Fibroblast of skin of left quadriceps (primary cell): ENCODE results near the gene POMGNT1.
"Not testable (repeated sequence)": the region's sequence is repeated elsewhere in the genome, so short reads cannot be mapped to it uniquely, and the experiment has no call there.

Source experiments
- DNase-seq, 2 experiments: peaks; one replicate each; pipeline ENCODE4 v3.0.0-alpha.2; 2013; ENCODE audit warnings: low read depth in 2 of 2

Gene POMGNT1

DNA sequence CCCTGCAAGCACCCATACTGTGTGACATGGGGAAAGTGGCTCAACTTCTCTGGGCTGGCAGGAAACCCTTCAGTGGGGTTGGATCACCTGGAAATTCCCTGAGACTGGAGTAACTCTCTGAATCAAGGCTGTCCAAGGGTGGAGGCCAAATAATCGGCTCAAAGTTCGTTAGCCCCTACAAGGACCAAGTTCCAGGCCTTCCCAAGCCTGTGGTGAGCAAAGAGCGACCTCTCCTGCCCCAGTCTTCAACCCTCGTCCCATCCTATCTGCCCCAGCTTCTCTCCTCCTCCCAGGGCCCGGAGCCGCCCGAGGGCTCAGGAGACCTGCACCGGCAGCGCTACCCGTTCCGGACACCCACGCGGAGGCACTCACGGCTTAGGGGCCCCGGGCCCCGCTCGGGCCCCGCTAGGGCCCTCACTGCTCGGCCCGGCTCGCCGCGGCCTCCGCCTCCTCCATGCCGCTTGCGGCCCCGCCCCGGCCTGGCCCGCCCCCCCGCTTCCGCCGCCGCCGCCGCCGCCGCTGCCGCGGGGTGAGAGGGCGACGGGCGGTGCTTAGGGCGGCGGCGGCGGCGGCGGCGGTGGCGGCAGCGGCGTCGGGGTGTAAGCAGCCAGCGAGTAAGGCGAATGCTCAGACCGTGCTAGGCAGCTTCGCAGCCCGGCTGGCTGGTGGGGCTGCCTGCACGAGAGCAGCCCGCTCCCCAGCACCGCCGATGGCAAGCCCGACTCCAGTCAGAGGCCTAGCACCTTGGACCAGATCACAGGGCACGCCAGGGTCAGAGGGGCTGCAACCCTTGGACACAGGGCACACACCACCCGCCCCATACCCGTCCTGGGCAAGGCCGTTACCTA is at the start of gene POMGNT1:
Gene POMGNT1 (minus strand): TSS at position 471 of the 848 bp plus-strand sequence. CDS start 613 bp downstream, outside the sequence.
- DNase-seq = peak; percentile 23 to 36

DNA sequence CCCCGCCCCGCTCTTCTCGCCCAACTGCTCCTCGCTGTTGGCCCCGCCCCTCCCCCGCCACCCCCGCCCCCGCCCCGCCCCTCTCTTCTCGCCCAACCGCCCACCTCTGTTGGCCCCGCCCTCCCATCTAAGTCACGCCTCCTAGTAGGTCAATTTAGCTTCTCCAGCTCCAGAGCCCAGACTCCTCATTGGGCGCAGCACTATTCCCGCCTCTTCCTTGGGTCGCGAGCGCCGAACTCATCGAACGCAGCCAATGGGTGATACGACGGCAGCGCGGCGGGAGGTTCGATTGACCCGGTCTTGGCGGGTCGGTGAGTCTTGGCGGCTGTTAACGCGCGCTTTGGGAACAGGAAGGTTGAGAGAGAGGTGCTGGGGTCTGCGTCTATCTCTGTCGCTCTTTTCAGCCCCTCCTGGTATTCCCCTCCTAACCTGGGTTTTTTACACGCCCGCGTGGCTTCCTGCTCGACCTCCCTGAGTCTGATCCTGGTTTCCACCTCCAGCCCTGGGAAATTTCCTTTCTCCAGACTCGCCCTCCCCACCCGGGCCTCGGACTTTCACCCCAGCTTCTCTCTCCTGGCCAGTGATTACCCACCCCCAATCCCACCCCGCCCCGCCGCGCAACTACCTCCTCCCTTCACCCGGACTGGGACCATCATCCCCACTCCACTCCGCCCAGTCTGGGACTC is 49.3 kb upstream of the POMGNT1 start, which contains the start of gene RAD54L:
Gene RAD54L (plus strand): TSS at position 328 of the 686 bp plus-strand sequence. CDS start 643 bp downstream, outside the sequence.
- DNase-seq = peak; percentile 98

- peak; percentile 23 to 39 for DNase-seq
These were observed 48.6 kb upstream of the POMGNT1 start for GRCh38 chr1:46246548-46247435.

- DNase-seq = not testable (repeated sequence)
These were observed 47.9 kb upstream of the POMGNT1 start for GRCh38 chr1:46246136-46246535.

GRCh38 chr1:46244656-46245371 is 46.6 kb upstream of the POMGNT1 start:
- peak in 1 of 2 experiments; percentile 7 for DNase-seq

DNA sequence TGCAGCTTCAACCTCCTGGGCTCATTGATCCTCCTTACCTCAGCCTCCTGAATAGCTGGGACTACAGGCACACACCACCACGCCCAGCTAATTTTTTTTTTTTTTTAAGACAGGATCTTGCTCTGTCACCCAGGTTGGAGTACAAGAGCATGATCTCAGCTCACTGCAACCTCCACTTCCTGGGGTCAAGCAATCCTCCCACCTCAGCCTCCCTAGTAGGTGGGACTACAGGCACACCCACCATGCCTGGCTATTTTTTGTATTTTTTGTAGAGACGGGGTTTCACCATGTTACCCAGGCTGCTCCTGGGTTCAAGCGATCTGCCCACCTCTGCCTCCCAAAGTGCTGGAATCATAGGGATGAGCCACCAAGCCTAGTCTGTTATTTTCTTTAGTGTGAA is 45.6 kb upstream of the POMGNT1 start:
- not testable (repeated sequence) for DNase-seq

GRCh38 chr1:46242918-46243317 is 44.7 kb upstream of the POMGNT1 start:
- no peak for DNase-seq

DNA sequence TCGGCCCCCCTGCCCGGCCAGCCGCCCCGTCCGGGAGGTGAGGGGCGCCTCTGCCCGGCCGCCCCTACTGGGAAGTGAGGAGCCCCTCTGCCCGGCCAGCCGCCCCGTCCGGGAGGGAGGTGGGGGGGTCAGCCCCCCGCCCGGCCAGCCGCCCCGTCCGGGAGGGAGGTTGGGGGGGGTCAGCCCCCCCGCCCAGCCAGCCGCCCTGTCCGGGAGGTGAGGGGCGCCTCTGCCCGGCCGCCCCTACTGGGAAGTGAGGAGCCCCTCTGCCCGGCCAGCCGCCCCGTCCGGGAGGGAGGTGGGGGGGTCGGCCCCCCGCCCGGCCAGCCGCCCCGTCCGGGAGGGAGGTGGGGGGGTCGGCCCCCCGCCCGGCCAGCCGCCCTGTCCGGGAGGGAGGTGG is 43.5 kb upstream of the POMGNT1 start:
- not testable (repeated sequence) for DNase-seq

DNA sequence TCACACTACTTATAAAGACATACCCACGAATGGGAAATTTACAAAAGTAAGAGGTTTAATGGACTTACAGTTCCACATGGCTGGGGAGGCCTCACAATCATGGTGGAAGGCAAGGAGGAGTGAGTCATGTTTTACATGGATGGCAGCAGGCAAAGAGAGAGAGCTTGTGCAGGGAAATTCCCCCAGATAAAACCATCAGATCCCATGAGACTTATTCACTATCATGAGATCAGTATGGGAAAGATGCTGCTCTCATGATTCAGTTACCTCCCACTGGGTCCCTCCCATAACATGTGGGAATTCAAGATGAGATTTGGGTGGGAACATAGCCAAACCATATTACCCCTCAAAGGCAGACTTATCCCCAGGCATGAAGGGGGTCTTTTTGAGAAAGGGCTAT is 40.6 kb upstream of the POMGNT1 start:
- DNase-seq = peak; percentile 16

- no peak for DNase-seq
These were observed 38.6 kb upstream of the POMGNT1 start for GRCh38 chr1:46236882-46237281.

DNA sequence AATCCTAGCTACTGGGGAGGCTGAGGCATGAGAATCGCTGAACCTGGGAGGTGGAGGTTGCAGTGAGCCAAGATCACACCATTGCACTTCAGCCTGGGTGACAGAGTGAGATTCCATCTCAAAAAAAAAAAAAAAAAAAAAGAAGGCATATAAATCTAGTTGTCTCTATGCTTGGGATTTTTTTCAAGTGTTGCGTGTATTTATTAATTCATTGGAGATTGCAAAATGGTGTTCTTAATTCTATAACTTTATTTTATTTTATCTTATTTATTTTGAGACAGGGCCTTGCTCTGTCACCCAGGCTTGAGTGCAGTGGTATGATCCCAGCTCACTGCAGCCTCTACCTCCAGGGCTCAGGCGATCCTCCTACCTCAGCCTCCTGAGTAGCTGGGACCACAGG is 33.0 kb upstream of the POMGNT1 start:
- not testable (repeated sequence) for DNase-seq

DNA sequence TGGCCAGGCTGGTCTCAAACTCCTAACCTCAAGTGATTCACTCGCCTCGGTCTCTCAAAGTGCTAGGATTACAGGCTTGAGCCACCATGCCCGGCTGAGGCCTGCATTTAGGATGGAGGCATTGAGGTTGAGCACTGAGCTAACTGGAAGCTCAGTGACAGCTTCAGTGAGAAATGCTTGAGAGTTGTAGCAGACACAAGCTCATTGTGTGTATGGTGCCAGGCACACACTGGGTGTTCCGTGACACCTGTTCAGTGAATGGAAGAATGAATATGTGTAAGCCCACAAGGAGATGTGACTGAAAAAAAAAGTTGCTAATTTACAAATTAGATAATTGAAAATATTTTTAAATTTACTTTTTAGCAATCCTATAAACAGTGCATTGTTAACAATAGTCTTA is 26.7 kb upstream of the POMGNT1 start:
- DNase-seq = no peak

GRCh38 chr1:46223472-46223943 is 25.3 kb upstream of the POMGNT1 start:
- peak; percentile 62 to 72 for DNase-seq

GRCh38 chr1:46223055-46223454 is 24.8 kb upstream of the POMGNT1 start:
- DNase-seq = not testable (repeated sequence)

DNA sequence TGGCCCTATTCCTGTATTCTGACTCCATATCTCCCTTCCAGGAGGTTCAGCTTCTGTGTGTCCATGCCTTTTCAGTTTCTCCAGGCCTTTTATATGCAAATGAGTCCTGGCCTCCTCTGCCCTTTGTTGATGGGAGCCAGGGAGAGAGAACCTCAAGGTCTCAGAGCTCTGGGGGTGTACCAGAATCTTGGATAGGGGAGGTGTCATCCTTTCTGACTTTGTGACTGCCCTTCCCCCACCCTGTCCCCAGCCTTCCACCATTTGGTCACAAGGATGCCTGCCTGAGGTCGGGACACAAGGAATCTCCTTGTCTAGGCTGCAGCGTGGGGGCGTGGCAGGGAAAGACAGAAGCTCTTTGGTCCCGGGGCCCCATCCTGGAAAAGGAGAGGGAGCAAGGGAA is 23.5 kb upstream of the POMGNT1 start:
- DNase-seq = no peak

DNA sequence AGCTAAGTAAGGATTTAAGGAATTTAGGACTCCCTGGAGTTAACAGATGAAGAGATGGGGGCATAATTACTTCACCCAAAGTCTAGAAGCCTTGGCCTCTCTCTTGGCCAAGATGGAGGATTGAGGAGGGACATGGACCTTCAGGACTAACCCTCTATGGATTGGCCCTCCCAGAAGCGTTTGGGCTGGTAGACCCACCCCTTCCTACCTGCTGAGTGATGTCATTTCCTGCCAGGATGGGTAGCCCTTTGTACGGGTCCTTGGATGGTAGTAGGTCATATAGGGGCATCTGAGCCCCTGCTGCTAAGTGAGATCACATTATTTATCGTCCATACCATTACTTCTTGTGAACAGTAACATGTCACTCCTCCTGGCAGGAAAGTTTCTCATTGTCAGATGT is 22.6 kb upstream of the POMGNT1 start:
- no peak for DNase-seq

- DNase-seq = no peak
These were observed 21.6 kb upstream of the POMGNT1 start for GRCh38 chr1:46219551-46220520.

- no peak for DNase-seq
These were observed 20.2 kb upstream of the POMGNT1 start for GRCh38 chr1:46218443-46218842.

DNA sequence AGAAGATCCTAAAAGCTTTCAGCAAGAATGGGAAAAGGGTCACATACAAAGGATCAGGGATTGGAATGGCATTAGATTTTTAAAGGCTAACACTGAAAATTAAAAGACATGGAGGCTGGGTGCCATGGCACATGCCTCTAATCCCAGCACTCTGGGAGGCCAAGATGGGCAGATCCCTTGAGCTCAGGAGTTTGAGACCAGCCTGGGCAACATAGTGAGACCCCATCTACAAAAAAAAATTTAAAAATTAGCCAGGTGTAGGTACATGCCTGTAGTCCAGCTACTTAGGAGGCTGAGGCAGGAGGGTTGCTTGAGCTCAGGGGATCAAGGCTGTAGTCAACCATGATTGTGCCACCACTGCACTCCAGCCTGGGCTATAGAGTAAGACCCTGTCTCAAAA is 17.3 kb upstream of the POMGNT1 start:
- DNase-seq = no peak

DNA sequence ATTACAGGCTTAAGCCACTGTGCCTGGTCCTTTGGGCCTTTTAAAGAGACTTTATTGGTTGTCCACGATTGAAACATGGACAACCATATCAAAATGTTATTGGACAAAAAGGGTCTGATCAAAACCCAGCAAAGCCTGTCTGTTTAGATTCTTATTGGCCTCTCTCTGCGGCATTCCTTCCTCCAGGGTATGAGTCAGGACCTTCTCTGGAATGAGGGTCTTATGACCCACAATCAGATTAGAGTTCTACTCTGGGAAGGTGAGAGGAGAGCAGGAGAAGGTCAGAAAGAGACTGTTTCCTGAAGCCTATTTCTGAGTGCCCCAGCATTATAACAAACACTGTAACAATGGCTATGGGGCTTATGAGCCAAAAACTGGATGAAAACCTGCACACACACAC is 12.8 kb upstream of the POMGNT1 start:
- DNase-seq = no peak
